Stimulated activated CD4-positive, alpha-beta T cell treated with anti-CD3 and anti-CD28 coated beads, Interleukin-15, amount 100 ng/mL, for 48 hours (primary cell): ENCODE results near the gene VTI1A.
A peak's percentile ranks its signal among the peaks of the same experiment; 100 is the strongest.
"Not testable (repeated sequence)": the region's sequence is repeated elsewhere in the genome, so short reads cannot be mapped to it uniquely, and the experiment has no call there.

Experiments used
- DNase-seq, 2 donors: peaks; one replicate each; pipeline ENCODE4 v3.0.0-alpha.2; 2020; ENCODE audit warnings: low read depth in 2 of 2

The VTI1A gene

GRCh38 chr10:112446855-112447619 is at the start of gene VTI1A, which contains the start of gene ZDHHC6:
Gene VTI1A, plus strand, starts transcription at chr10:112447215. Its CDS starts 159 bp downstream, at chr10:112447374.
Gene ZDHHC6, minus strand, starts transcription at chr10:112446914. Its CDS starts 1,478 bp downstream, at chr10:112445436.
- DNase-seq = peak; percentile 68 to 72

- DNase-seq = no peak
Observed at GRCh38 chr10:112397592-112397991, 49.4 kb upstream of the VTI1A start.

- DNase-seq = no peak
Observed at GRCh38 chr10:112402917-112403316, 44.1 kb upstream of the VTI1A start.

GRCh38 chr10:112404617-112405016 is 42.4 kb upstream of the VTI1A start:
- DNase-seq = no peak

GRCh38 chr10:112406806-112407205 is 40.2 kb upstream of the VTI1A start:
- not testable (repeated sequence) for DNase-seq

- no peak for DNase-seq
Observed at GRCh38 chr10:112407696-112408095, 39.3 kb upstream of the VTI1A start.

- DNase-seq = no peak
Observed at GRCh38 chr10:112409299-112409698, 37.7 kb upstream of the VTI1A start.

GRCh38 chr10:112409755-112410154 is 37.3 kb upstream of the VTI1A start:
- no peak for DNase-seq

- no peak for DNase-seq
Observed at GRCh38 chr10:112412696-112413095, 34.3 kb upstream of the VTI1A start.

- no peak for DNase-seq
Observed at GRCh38 chr10:112421731-112422130, 25.3 kb upstream of the VTI1A start.

- no peak for DNase-seq
Observed at GRCh38 chr10:112424651-112425050, 22.4 kb upstream of the VTI1A start.

- no peak for DNase-seq
Observed at GRCh38 chr10:112426111-112426510, 20.9 kb upstream of the VTI1A start.

- no peak for DNase-seq
Observed at GRCh38 chr10:112429147-112429546, 17.9 kb upstream of the VTI1A start.

- no peak for DNase-seq
Observed at GRCh38 chr10:112429654-112430230, 17.3 kb upstream of the VTI1A start.

- no peak for DNase-seq
Observed at GRCh38 chr10:112433136-112433535, 13.9 kb upstream of the VTI1A start.

- no peak for DNase-seq
Observed at GRCh38 chr10:112434988-112435619, 11.9 kb upstream of the VTI1A start.

GRCh38 chr10:112438356-112438755 is 8.7 kb upstream of the VTI1A start:
- no peak for DNase-seq

GRCh38 chr10:112441520-112441919 is 5.5 kb upstream of the VTI1A start:
- DNase-seq = no peak

- DNase-seq = no peak
Observed at GRCh38 chr10:112442063-112442462, 5.0 kb upstream of the VTI1A start.

GRCh38 chr10:112446055-112446854 is 760 bp upstream of the VTI1A start:
- no peak for DNase-seq

- DNase-seq = no peak
Observed at GRCh38 chr10:112447620-112447928, 559 bp downstream of the VTI1A start.

GRCh38 chr10:112448888-112449287 is 1.9 kb downstream of the VTI1A start:
- no peak for DNase-seq
